Occipital lobe (tissue), 1 donor: ENCODE data around the gene OR52N4. TPM values are rescaled to one million over a fixed set of nuclear protein-coding genes. Genes with fewer than 3 reads are reported as not detected.

ENCODE experiments used
- total RNA-seq: library from RNA; depleted of rRNA; stranded (reverse); fragments of >200 nt; gene quantifications from one replicate; pipeline ENCODE4 v1.2.3, GENCODE V29; 2014

Gene OR52N4
- total RNA-seq, 1 donor from 2014 or later = not detected

Other genes starting within 250 kb of the OR52N4 start
- not detected for gene UBQLN3, start 244.3 kb upstream of the OR52N4 start, total RNA-seq
- gene UBQLNL, start 237.5 kb upstream of the OR52N4 start, total RNA-seq = not detected
- gene OR52H1, start 205.7 kb upstream of the OR52N4 start, total RNA-seq = 0.47 TPM
- gene OR52B6, start 173.4 kb upstream of the OR52N4 start, total RNA-seq = not detected
- gene TRIM6, start 157.6 kb upstream of the OR52N4 start, total RNA-seq = 0.62 TPM
- gene TRIM34, start 129.2 kb upstream of the OR52N4 start, total RNA-seq = 2.8 TPM
- gene TRIM5, start 69.2 kb upstream of the OR52N4 start, total RNA-seq = 3.9 TPM
- 11.2 TPM for gene TRIM22, start 64.5 kb upstream of the OR52N4 start, total RNA-seq
- gene OR56B1, start 17.8 kb upstream of the OR52N4 start, total RNA-seq = not detected
- gene OR52N5, start 29.1 kb downstream of the OR52N4 start, total RNA-seq = not detected
- not detected for gene OR52N1, start 37.0 kb downstream of the OR52N4 start, total RNA-seq
- gene OR52N2, start 54.7 kb downstream of the OR52N4 start, total RNA-seq = not detected
- gene OR52E6, start 87.7 kb downstream of the OR52N4 start, total RNA-seq = not detected
- gene OR52E8, start 103.4 kb downstream of the OR52N4 start, total RNA-seq = not detected
- not detected for gene OR52E4, start 126.4 kb downstream of the OR52N4 start, total RNA-seq
- not detected for gene OR52E5, start 139.0 kb downstream of the OR52N4 start, total RNA-seq
- not detected for gene OR56A3, start 188.0 kb downstream of the OR52N4 start, total RNA-seq
- gene OR56A5, start 214.3 kb downstream of the OR52N4 start, total RNA-seq = not detected
- not detected for gene OR52L1, start 232.7 kb downstream of the OR52N4 start, total RNA-seq